Natural killer cell (primary cell): ENCODE results near the gene JUND. TPM values are rescaled to one million over a fixed set of nuclear protein-coding genes. Genes with fewer than 3 reads are reported as not detected.

Experiments
- ATAC-seq, 3 donors: fragments of 150-1000 bp in 2 of 3; fragments of 200-7000 bp in 1 of 3; cut with Tn5 transposase; 1 replicate in 1 of 3; 2 replicates in 2 of 3; pipeline ENCODE4 v1.10.0; 2021; ENCODE audit warnings: mild to moderate bottlenecking in 2 of 3, moderate library complexity in 2 of 3
- DNase-seq, 2 donors: peaks; one replicate each; pipeline versions ENCODE4 v3.0.0 to v3.0.0-alpha.2; 2013 to 2021; ENCODE audit warnings: mixed read lengths in 1 of 2
- H3K27ac ChIP-seq: one replicate; pipeline ENCODE4 v1.5.1; 2013; ENCODE audit warnings: mild to moderate bottlenecking, low read length
- H3K27me3 ChIP-seq: one replicate; pipeline ENCODE4 v1.6.1; 2013; ENCODE audit warnings: low read length; ENCODE audit not compliant: control insufficient read depth, insufficient read depth
- H3K36me3 ChIP-seq: one replicate; pipeline ENCODE4 v1.6.1; 2013; ENCODE audit warnings: low read length; ENCODE audit not compliant: control insufficient read depth, insufficient read depth
- H3K4me1 ChIP-seq: one replicate; pipeline ENCODE4 v1.6.1; 2013; ENCODE audit warnings: low read length; ENCODE audit not compliant: control insufficient read depth, insufficient read depth
- H3K4me3 ChIP-seq: one replicate; pipeline ENCODE4 v1.5.1; 2013; ENCODE audit warnings: low read length
- H3K9me3 ChIP-seq: one replicate; pipeline ENCODE4 v1.6.1; 2013; ENCODE audit warnings: low read length; ENCODE audit not compliant: control insufficient read depth, insufficient read depth
- H3K27ac Mint-ChIP-seq, 2 donors: one replicate each; pipeline ENCODE4 v1.8.0; 2022; ENCODE audit warnings: mild to moderate bottlenecking in 2 of 2, mixed read lengths in 2 of 2, moderate library complexity in 1 of 2
- H3K27me3 Mint-ChIP-seq, 2 donors: one replicate each; pipeline ENCODE4 v1.8.0; 2022; ENCODE audit warnings: low read depth in 2 of 2, mixed read lengths in 2 of 2
- H3K36me3 Mint-ChIP-seq: one replicate; pipeline ENCODE4 v1.8.0; 2022; ENCODE audit warnings: mixed read lengths
- H3K4me1 Mint-ChIP-seq, 2 donors: one replicate each; pipeline ENCODE4 v1.8.0; 2022; ENCODE audit warnings: mixed read lengths in 2 of 2
- H3K4me3 Mint-ChIP-seq: one replicate; pipeline ENCODE4 v1.8.0; 2022; ENCODE audit warnings: mild to moderate bottlenecking, moderate library complexity, mixed read lengths
- H3K9me3 Mint-ChIP-seq, 2 donors: one replicate each; pipeline ENCODE4 v1.8.0; 2022; ENCODE audit warnings: mixed read lengths in 2 of 2
- CTCF ChIP-seq: fragments of 200-600 bp; IDR thresholded peaks from one replicate; pipeline ENCODE4 v1.8.0; 2022; ENCODE audit warnings: antibody characterized with exemption
- WGBS: methylation state at CpG from one replicate; pipeline ENCODE4 v1.1.7; 2013; ENCODE audit warnings: missing lambda C conversion rate; ENCODE audit not compliant: insufficient coverage; 5-methylcytosine and 5-hydroxymethylcytosine counted together
- intact Hi-C: fragments of 100-400 bp; cut with micrococcal nuclease; formaldehyde crosslinking; loops from one replicate; pipeline ENCODE4 v1.14.2; 2022
- total RNA-seq, 4 donors: library from RNA; stranded (reverse); fragments of 120-200 nt in 1 of 4; gene quantifications; one replicate each; pipeline versions ENCODE4 v1.2.3 to v1.2.4, GENCODE V29; 2013 to 2022

JUND gene
- total RNA-seq, 3 donors from 2014 or later (not counting 1 experiment from before 2014, with no cell fraction given) = 1,182 to 2,122 (median 1,520) TPM

- DNase-seq = no peak
- ATAC-seq = no peak
- intact Hi-C loops = loop anchor here (5.0 kb wide), 2 partner anchors 91 to 316 kb away; no protein-coding TSS in a partner anchor
Observed at GRCh38 chr19:18253716-18254115, 27.7 kb downstream of the JUND start.

GRCh38 chr19:18253130-18253529, 28.3 kb downstream of the JUND start:
- TF ChIP-seq CTCF = no peak
- DNase-seq (no peak), ATAC-seq (no peak)
- no peaks in the 10 kb centered on the region for H3K9me3 Mint-ChIP-seq
- Histone ChIP-seq H3K4me1 (peaks cover 14% of the 10 kb centered on the region), H3K27me3 (no peaks in the 10 kb centered on the region), H3K36me3 (no peaks in the 10 kb centered on the region), H3K27ac (no peak overlapping the region), H3K4me3 (no peak overlapping the region), H3K9me3 (no peaks in the 10 kb centered on the region)
- H3K36me3 Mint-ChIP-seq = no peaks in the 10 kb centered on the region
- H3K27ac Mint-ChIP-seq = no peak overlapping the region
- H3K4me1 Mint-ChIP-seq = peaks cover 0 to 5% of the 10 kb centered on the region in 2 donors
- no peak overlapping the region for H3K4me3 Mint-ChIP-seq
- intact Hi-C loops = loop anchor here (5.0 kb wide), 2 partner anchors 91 to 316 kb away; no protein-coding TSS in a partner anchor
- H3K27me3 Mint-ChIP-seq = peaks cover 16 to 25% of the 10 kb centered on the region in 2 donors
- 84% methylated on average over 4 of the region's 4 CpGs for WGBS

More at GRCh38 chr19:18253716-18254115, 27.7 kb downstream of the JUND start:
- Mint-ChIP-seq H3K27me3 (peaks cover 16 to 25% of the 10 kb centered on the region in 2 donors), H3K27ac (no peak overlapping the region), H3K36me3 (no peaks in the 10 kb centered on the region), H3K9me3 (no peaks in the 10 kb centered on the region), H3K4me3 (no peak overlapping the region), H3K4me1 (peaks cover 0 to 5% of the 10 kb centered on the region in 2 donors)
- no peaks in the 10 kb centered on the region for H3K9me3 ChIP-seq
- WGBS = 72% methylated on average over 4 of the region's 5 CpGs
- no peak overlapping the region for H3K27ac ChIP-seq
- H3K4me1 ChIP-seq = peaks cover 14% of the 10 kb centered on the region
- TF ChIP-seq CTCF = no peak
- no peaks in the 10 kb centered on the region for H3K27me3 ChIP-seq
- no peak overlapping the region for H3K4me3 ChIP-seq
- no peaks in the 10 kb centered on the region for H3K36me3 ChIP-seq

- peaks cover 14% of the 10 kb centered on the region for H3K4me1 ChIP-seq
- no peak overlapping the region for H3K4me3 ChIP-seq
- WGBS = 81% methylated on average over 7 of the region's 7 CpGs
- Mint-ChIP-seq H3K36me3 (no peaks in the 10 kb centered on the region), H3K4me1 (peaks cover 0 to 5% of the 10 kb centered on the region in 2 donors), H3K27me3 (peaks cover 16 to 25% of the 10 kb centered on the region in 2 donors), H3K4me3 (no peak overlapping the region), H3K27ac (no peak overlapping the region), H3K9me3 (no peaks in the 10 kb centered on the region)
- DNase-seq (no peak), ATAC-seq (no peak)
- no peaks in the 10 kb centered on the region for H3K9me3 ChIP-seq
- H3K27me3 ChIP-seq = no peaks in the 10 kb centered on the region
- H3K27ac ChIP-seq = no peak overlapping the region
- intact Hi-C loops = loop anchor here (5.0 kb wide), 2 partner anchors 90 to 315 kb away; no protein-coding TSS in a partner anchor
- no peak for TF ChIP-seq CTCF
- no peaks in the 10 kb centered on the region for H3K36me3 ChIP-seq
Observed at GRCh38 chr19:18252370-18252717, 29.1 kb downstream of the JUND start.
